HT-29 (cell line): ENCODE measurements around the gene EEPD1. TPM values are rescaled to one million over a fixed set of nuclear protein-coding genes. Genes with fewer than 3 reads are reported as not detected.
"Not testable (repeated sequence)": the region's sequence is repeated elsewhere in the genome, so short reads cannot be mapped to it uniquely, and the experiment has no call there.

ENCODE experiments used
- DNase-seq: peaks from one replicate; pipeline ENCODE4 v3.0.0-alpha.2; 2015; ENCODE audit warnings: low spot score
- total RNA-seq: library from RNA; depleted of rRNA; stranded (reverse); fragments of >200 nt; shearing (Covaris generic); gene quantifications from 2 replicates; pipeline ENCODE4 v1.2.3, GENCODE V29; 2014

EEPD1 gene
- total RNA-seq, 1 experiment from 2014 or later, result 44.7 TPM

GRCh38 chr7:36128448-36129047 is 24.5 kb upstream of the EEPD1 start:
- DNase-seq, result peak; percentile 95

- peak; percentile 79 for DNase-seq
Measured at GRCh38 chr7:36129048-36129534, 24.0 kb upstream of the EEPD1 start.

DNA sequence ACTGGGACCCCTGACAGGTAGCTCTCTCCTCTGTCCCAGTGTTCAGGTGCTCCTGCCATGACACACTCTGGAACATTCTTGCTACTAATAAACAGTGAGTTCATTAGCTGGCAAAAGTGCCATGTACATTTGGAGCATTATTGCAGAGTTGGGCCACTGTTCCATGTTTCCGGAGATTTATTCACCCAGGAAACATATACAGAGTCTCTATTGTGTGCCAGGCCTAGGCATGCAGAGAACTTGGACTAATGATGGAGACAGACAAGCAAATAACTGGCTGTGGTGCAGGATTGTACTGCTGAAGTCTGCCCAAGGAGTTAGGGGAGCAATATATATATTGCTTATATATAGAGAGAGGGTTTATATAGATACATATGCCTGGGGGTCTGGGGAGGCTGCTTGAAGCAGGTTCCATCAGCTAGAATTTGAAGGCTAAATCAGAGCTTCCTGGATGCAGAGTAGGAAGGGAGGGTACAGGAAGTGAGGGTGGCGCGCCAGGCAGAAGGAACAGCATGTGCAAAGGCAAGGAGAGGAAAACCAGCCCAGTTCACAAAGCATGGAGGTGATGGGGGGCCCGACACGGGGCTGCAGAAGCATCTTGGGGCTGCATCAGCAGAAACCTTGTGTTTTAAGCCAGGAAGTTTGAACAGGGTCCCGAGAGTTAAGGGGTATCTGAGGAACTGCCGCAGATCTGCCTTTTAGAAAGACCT is 22.7 kb upstream of the EEPD1 start:
- no peak for DNase-seq

- no peak for DNase-seq
Measured at GRCh38 chr7:36131026-36131425, 22.0 kb upstream of the EEPD1 start.

DNA sequence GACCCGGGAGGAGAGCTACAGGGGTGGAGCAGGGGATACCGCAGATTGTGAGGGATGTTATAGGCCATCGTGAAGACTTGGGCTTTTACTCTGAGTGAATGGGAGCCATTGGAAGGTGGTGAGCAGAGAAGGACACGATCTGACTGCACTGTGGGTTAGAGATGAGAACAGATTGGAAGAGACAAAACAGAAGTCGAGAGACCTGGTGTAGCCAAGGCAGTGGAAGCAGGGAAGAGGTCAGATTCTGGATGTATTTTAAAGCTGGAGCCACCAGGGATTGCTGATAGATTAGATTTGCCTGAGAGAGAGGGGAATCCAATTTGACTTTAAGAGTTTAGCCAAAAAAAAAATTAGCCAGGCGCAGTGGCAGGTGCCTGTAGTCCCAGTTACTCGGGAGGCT is 21.6 kb upstream of the EEPD1 start:
- DNase-seq, result no peak

- DNase-seq, result no peak
Measured at GRCh38 chr7:36132012-36132411, 21.0 kb upstream of the EEPD1 start.

DNA sequence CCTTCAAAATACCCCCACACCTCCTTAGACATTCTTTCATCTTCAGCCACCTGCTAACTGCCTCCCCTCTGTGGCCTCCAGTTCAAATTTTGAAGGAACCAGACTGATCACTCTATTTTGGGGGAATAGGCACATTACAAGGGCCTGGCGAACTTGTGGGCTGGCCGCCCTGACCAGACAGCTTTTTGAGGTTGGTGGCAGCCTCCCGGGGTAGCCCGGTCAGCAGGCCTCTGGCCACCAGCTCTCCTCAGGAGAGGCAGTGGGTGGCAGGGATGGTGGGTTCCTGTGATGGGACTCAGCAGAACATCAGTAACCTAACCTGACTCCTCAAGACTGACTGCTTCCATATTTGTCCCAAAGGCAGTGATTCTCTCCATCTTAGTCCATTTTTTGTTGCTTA is 17.4 kb upstream of the EEPD1 start:
- no peak for DNase-seq

- no peak for DNase-seq
Measured at GRCh38 chr7:36137258-36137657, 15.8 kb upstream of the EEPD1 start.

- DNase-seq, result no peak
Measured at GRCh38 chr7:36137754-36138153, 15.3 kb upstream of the EEPD1 start.

- DNase-seq, result no peak
Measured at GRCh38 chr7:36138209-36138608, 14.8 kb upstream of the EEPD1 start.

DNA sequence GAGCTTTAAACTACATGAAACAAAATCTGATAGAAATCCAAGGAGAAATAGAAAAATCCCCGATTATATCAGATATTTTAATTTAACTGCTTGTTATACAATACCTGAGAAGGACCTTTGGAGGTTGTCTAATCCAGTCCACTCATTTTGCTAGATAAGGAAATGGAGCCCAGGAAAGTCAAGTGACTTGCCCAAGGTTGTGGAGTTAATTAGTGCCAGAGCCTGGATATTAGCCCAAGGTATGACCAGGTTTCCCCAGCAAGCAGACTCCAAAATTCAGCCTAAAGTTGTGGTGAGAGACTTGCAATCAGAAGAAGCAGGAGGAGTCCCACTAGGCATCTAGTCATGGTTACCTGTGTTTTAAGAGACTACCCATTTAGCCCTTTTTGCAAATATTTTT is 11.7 kb upstream of the EEPD1 start:
- DNase-seq, result no peak

DNA sequence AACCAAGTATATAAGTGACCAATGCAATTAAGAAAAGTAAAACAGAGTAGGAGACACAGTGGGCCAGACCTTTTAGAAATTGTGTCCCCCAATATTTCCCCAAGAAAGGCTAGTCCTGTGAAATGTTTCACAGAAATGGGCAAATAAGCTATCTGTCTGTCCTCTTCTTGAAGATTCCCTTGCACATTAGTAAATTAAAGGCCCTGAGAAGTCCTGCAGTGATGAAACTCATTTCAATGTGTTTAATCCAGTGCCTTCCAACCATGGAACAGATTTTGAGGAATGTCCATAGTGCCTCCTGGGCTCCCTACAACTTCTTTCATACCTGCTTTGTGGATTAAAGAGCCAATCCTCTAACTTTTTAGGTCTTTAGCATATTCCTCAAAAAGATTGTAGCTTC is 11.2 kb upstream of the EEPD1 start:
- DNase-seq, result no peak

GRCh38 chr7:36144189-36144588 is 8.9 kb upstream of the EEPD1 start:
- DNase-seq, result no peak

DNA sequence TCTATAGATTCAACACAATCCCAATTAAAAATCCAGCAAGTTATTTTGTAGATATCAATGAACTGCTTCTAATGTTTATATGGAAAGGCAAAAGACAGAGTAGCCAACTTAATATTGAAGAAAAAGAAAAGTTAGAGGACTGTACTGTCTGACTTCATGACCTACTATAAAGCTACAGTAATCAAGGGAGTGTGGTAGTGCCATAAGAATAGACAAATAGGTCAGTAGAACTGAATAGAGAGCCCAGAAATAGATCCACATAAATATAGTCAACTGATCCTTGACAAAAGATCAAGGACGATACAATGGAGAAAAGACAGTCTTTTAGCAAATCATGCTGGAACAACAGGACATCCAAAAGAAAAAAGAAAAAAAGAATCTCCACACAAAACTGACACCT is 7.4 kb upstream of the EEPD1 start:
- no peak for DNase-seq

DNA sequence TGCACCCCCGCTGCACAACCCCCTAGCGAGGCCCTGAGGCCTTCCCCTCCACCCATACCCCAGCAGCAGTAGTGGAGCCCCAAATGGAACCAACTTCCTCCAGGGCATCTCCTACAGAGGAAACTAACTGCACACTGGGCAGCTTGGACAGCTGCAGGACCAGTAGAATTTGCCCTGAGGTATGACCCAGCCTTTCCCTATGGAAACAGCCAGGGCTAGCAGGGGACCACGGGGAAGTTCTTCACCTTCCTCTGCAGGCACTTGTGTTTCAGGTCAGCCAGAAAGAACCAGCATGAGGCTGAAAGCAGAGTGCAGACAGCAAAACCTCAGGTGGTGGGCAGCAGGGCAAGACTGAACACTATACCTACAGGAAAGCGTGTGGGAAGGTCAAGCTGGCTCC is 5.7 kb upstream of the EEPD1 start:
- no peak for DNase-seq

GRCh38 chr7:36148422-36149065 is 4.5 kb upstream of the EEPD1 start:
- no peak for DNase-seq

DNA sequence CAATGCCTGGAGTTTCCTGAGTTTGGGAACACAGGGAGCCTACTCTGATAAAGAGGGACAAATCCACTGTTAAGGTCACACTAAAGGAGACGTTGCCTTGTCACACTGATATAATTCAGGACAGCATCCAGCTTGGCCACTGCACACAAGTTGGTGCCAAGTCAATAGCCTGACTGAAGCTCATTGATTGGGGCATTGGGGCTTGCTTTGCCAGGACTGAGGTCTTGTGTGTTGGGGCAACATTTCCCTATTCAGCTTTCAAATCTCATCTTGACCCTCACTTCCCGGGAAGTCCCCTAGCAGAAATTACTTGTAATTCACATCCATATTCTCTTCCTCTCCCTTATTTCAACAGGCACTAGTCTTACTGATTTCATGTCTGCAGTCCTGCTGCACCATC is 3.8 kb upstream of the EEPD1 start:
- not testable (repeated sequence) for DNase-seq

DNA sequence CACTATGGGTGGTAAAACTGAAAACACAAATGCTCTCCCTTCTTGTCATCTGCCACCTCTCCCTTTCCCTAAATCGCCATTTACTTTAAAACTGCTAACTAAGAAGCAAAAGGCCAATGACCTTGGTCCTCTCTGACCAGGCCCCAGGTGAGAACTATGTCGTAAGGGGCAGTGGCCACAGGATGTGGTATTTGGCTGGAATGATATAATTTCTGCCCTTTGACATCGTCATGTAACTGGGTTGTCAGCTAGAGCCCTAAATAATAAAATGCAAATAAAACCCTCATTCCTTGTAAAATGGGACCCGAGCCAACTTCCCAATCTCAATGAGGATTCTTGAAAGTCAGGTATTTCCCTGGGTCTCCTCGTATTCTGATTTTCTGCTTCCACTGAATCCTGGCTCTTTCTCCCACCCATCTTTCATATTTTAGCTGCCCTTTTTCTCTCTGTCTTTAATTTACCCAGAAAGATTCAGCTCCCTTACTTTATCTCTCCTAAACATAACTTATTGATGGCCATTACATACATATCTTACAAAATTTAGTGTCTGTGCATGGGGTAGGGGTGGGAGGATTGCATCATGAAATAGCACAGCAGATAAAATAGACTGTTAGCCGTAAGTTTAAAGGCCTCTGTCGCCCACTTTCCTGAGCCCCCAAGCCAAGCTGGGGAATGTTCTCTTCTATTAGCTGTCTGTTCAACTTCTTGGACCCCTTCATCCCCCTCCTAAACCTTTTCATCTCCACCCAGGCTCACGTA is 3.2 kb upstream of the EEPD1 start:
- DNase-seq, result no peak

- peak; percentile 23 for DNase-seq
Measured at GRCh38 chr7:36151921-36152755, 916 bp upstream of the EEPD1 start.

DNA sequence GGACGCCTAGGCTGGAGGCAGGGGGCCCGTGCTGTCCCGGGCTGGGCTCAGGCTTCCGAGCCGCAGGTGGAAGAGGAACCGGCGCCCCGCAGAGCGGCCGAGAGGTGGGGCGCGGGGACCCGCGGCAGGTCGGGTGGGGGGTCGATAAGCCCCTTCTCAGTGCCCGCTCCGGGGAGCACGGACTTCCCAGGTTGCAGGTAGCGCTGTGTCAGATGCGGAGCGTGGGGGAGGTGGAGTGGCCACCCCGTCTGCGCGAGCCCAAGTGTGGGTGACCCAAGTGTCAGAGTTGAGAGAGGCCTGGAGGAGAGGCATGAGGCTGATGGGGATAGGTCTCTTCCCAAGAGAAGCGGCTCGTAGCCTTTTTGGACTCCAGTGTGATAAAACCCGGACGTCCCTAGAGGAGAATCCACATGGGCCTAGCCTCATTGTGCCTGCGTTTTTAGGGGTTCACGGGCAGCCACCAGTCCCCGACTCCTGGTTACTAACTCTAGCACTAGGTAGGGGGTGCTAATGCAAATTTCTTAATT is 580 bp downstream of the EEPD1 start:
- DNase-seq, result peak; percentile 68
